CD4-positive, CD25-positive, alpha-beta regulatory T cell (primary cell): ENCODE data around the gene MFAP1. TPM values are rescaled to one million over a fixed set of nuclear protein-coding genes. Genes with fewer than 3 reads are reported as not detected.
"Not testable (repeated sequence)": the region's sequence is repeated elsewhere in the genome, so short reads cannot be mapped to it uniquely, and the experiment has no call there.

Experiments
- ATAC-seq, 2 donors: fragments of 150-1000 bp; cut with Tn5 transposase; one replicate each; pipeline ENCODE4 v1.10.0; 2021; ENCODE audit warnings: low read depth in 2 of 2, moderate number of reproducible peaks in 2 of 2, moderate library complexity in 1 of 2
- DNase-seq, 3 donors: peaks; one replicate each; pipeline versions ENCODE4 v3.0.0 to v3.0.0-alpha.2; 2012 to 2022; ENCODE audit warnings: mixed read lengths in 1 of 3
- H3K27ac ChIP-seq: one replicate; pipeline ENCODE4 v1.7.0; 2013; ENCODE audit warnings: mild to moderate bottlenecking, low read length; ENCODE audit not compliant: insufficient read depth, poor library complexity, severe bottlenecking
- H3K27me3 ChIP-seq: one replicate; pipeline ENCODE4 v1.7.0; 2013; ENCODE audit warnings: low read length; ENCODE audit not compliant: control insufficient read depth, insufficient read depth
- H3K36me3 ChIP-seq: one replicate; pipeline ENCODE4 v1.7.0; 2013; ENCODE audit warnings: mild to moderate bottlenecking, low read length, moderate library complexity; ENCODE audit not compliant: control insufficient read depth, insufficient read depth
- H3K4me1 ChIP-seq: 2 replicates; pipeline ENCODE4 v1.7.0; 2013; ENCODE audit warnings: mild to moderate bottlenecking, low read length; ENCODE audit not compliant: insufficient read depth, control insufficient read depth, poor library complexity, severe bottlenecking
- H3K4me3 ChIP-seq: one replicate; pipeline ENCODE4 v1.7.0; 2013; ENCODE audit warnings: low read depth, mild to moderate bottlenecking, low read length, moderate library complexity
- H3K9me3 ChIP-seq, 2 experiments: 1 replicate in 1 of 2; 2 replicates in 1 of 2; pipeline ENCODE4 v1.7.0; 2013; ENCODE audit warnings: low read length in 2 of 2, mild to moderate bottlenecking in 1 of 2, moderate library complexity in 1 of 2; ENCODE audit not compliant: control insufficient read depth in 2 of 2
- H3K27ac Mint-ChIP-seq, 3 donors: one replicate each; pipeline ENCODE4 v1.8.0; 2020 to 2022; ENCODE audit warnings: mild to moderate bottlenecking in 3 of 3, mixed read lengths in 3 of 3, moderate library complexity in 2 of 3
- H3K27me3 Mint-ChIP-seq: one replicate; pipeline ENCODE4 v1.8.0; 2022; ENCODE audit warnings: mild to moderate bottlenecking, mixed read lengths
- H3K36me3 Mint-ChIP-seq: one replicate; pipeline ENCODE4 v1.8.0; 2020; ENCODE audit warnings: mixed read lengths
- H3K4me1 Mint-ChIP-seq, 4 donors: one replicate each; pipeline ENCODE4 v1.8.0; 2020 to 2022; ENCODE audit warnings: mixed read lengths in 4 of 4, mild to moderate bottlenecking in 1 of 4
- H3K4me3 Mint-ChIP-seq, 4 donors: one replicate each; pipeline ENCODE4 v1.8.0; 2020 to 2022; ENCODE audit warnings: mild to moderate bottlenecking in 4 of 4, mixed read lengths in 4 of 4, moderate library complexity in 3 of 4
- H3K9me3 Mint-ChIP-seq, 7 donors: one replicate each; pipeline ENCODE4 v1.8.0; 2020 to 2022; ENCODE audit warnings: mixed read lengths in 7 of 7, mild to moderate bottlenecking in 3 of 7, moderate library complexity in 2 of 7
- polyA plus RNA-seq, 4 donors: library from polyadenylated mRNA; unstranded; fragments of 300-500 nt; fragmentation: Illumina TruSeq; gene quantifications; one replicate each; pipeline ENCODE4 v1.2.3, GENCODE V29; 2021
- total RNA-seq: library from RNA; stranded (reverse); gene quantifications from one replicate; pipeline ENCODE4 v1.2.3, GENCODE V29; 2022

MFAP1 gene
- total and polyA plus RNA-seq, 5 donors from 2014 or later: 12.7 to 24.8 (median 17.1) TPM

DNA sequence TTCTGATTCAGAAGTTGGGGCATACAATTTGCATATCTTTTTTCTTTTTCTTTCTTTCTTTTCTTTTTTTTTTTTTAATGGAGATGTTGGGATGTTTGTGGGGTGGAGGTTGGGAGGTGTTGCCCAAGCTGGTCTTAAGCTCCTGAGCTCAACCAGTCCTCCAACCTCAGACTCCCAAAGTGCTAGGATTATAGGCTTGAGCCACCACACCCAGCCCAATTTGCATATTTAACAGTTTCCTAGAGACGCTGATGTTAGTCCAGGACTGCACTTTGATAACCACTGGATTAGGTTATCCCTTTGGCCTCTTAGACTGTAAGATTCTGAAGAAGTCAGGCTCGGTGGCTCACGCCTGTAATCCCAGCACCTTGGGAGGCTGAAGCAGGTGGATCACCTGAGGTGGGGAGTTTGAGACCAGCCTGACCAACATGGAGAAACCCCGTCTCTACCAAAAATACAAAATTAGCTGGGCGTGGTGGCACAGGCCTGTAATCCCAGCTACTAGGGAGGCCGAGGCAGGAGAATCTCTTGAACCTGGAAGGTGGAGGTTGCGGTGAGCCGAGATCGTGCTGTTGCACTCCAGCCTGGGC is 5.6 kb upstream of the MFAP1 start:
- H3K4me1 ChIP-seq: peaks cover 57% of the 10 kb centered on the region
- H3K36me3 ChIP-seq, H3K4me3 ChIP-seq, DNase-seq, H3K27me3 Mint-ChIP-seq, H3K27me3 ChIP-seq, ATAC-seq, H3K9me3 ChIP-seq, H3K36me3 Mint-ChIP-seq, H3K9me3 Mint-ChIP-seq: not testable (repeated sequence)
- peak overlapping the region; percentile 8 for H3K27ac ChIP-seq
- peak overlapping the region in 1 of 3 donors; percentile 91 for H3K27ac Mint-ChIP-seq
- H3K4me3 Mint-ChIP-seq: peak overlapping the region; percentile 52 to 78 (median 62)
- H3K4me1 Mint-ChIP-seq: peaks cover 17 to 61% (median 43%) of the 10 kb centered on the region in 4 donors

DNA sequence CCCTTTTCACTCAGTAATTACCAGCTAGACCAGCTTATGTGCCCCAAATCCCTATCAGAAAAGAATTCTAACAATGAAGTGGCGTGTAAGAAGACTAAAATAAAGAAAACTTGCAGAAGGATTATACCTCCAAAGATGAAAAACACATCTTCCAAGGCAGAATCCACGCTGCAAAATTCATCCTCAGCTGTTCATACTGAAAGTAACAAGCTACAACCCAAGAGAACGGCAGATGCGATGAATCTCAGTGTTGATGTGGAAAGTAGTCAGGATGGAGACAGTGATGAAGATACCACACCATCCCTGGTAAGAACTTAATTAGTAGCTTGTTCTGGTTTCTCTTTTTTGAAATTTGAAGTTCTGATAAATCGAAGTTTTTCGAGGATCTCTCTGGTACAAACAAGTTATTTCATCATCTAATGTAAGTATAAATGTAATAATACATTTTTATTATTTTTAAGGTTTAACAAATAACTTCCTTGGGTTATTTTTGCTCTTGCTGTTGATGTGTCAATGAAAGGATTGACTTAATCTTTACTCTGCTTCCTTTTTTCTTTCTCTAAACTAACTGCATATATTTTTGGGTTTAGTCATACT is 3.7 kb upstream of the MFAP1 start:
- Mint-ChIP-seq H3K9me3 (no peaks in the 10 kb centered on the region), H3K4me3 (peak overlapping the region; percentile 81 to 99 (median 94)), H3K4me1 (peaks cover 23 to 68% (median 52%) of the 10 kb centered on the region in 4 donors), H3K27me3 (no peaks in the 10 kb centered on the region), H3K27ac (peak overlapping the region; percentile 79 to 91 (median 86)), H3K36me3 (peaks cover 3% of the 10 kb centered on the region)
- Histone ChIP-seq H3K27ac (peak overlapping the region; percentile 87), H3K36me3 (no peaks in the 10 kb centered on the region), H3K9me3 (no peaks in the 10 kb centered on the region), H3K4me1 (peaks cover 68% of the 10 kb centered on the region), H3K4me3 (peak overlapping the region; percentile 89), H3K27me3 (no peaks in the 10 kb centered on the region)
- peak in 2 of 3 donors; percentile 19 to 53 for DNase-seq
- ATAC-seq: no peak

DNA sequence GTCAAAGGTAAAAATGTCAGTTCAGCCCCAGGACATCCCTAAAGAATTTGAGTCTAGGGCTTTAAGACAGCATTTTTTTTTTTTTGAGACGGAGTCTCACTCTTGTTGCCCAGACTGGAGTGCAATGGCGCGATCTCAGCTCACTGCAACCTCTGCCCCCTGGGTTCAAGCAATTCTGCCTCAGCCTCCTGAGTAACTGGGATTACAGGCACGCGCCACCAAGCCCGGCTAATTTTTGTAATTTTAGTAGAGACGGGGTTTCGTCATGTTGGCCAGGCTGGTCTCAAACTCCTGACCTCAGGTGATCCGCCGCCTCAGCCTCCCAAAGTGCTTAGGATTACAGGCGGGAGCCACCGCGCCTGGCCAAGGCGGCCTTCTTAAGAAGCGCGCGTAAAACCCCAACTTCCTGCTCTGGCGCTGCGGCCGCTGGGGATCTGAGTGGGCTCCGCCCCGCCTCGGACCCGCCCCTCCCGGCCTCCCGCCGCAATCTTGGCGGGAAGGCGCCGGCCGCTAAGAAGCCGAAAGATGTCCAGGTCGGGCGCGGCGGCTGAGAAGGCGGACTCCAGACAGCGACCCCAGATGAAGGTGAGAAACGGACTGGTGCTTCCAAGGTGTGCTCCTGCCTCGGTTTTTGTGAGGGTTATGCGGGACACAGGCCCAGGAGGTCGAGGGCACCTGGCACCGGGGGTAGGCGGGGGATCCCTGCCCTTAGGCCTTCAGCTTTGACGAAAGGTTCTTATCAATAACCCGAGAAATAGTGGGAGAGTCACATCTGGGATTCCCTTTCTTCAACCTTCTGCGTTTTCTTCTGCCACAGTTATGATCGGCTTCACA is 2.2 kb upstream of the MFAP1 start, which contains the start of gene WDR76:
WDR76 (plus strand) TSS at position 495 of the 834 bp plus-strand sequence; CDS start at position 526, 31 bp downstream.
- ATAC-seq (peak; percentile 46 to 50), DNase-seq (peak; percentile 56 to 88 (median 70))
- peak within 1 kb of the TSS; percentile 87 for H3K27ac ChIP-seq
- peaks cover 3% of the 10 kb centered on the region for H3K36me3 Mint-ChIP-seq
- no peaks in the 10 kb centered on the region for H3K27me3 ChIP-seq
- H3K4me3 Mint-ChIP-seq: peak within 1 kb of the TSS; percentile 81 to 99 (median 94)
- H3K4me1 Mint-ChIP-seq: peaks cover 19 to 73% (median 53%) of the 10 kb centered on the region in 4 donors
- H3K9me3 ChIP-seq: no peaks in the 10 kb centered on the region
- peak within 1 kb of the TSS; percentile 89 for H3K4me3 ChIP-seq
- H3K27ac Mint-ChIP-seq: peak within 1 kb of the TSS; percentile 58 to 91 (median 86)
- no peaks in the 10 kb centered on the region for H3K27me3 Mint-ChIP-seq
- H3K36me3 ChIP-seq: no peaks in the 10 kb centered on the region
- H3K4me1 ChIP-seq: peaks cover 69% of the 10 kb centered on the region
- H3K9me3 Mint-ChIP-seq: no peaks in the 10 kb centered on the region

DNA sequence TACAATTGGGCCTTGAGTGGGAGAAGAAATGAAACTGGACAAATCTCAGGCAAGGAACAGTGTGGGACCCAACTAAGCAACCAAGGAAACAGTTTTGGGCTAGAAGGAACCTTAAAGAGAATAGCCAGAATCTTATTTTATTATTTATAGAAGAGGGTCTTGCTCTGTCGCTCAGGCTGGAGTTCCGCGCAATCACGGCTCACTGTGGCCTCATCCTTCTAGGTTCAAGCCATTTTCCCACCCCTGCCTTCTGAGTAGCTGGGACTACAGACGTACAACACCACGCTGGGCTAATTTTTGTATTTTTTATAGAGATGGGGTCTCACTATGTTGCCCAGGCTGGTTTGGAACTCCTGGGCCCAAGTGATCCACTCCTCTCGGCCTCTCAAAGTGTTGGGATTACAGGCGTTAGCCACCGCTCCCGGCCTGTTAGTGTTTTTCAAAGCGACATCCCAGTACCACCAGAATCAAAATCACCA is 1.6 kb upstream of the MFAP1 start:
- no peaks in the 10 kb centered on the region for H3K9me3 ChIP-seq
- H3K27me3 Mint-ChIP-seq: no peaks in the 10 kb centered on the region
- peak overlapping the region; percentile 81 to 99 (median 94) for H3K4me3 Mint-ChIP-seq
- peaks cover 19 to 76% (median 56%) of the 10 kb centered on the region in 4 donors for H3K4me1 Mint-ChIP-seq
- ATAC-seq (no peak), DNase-seq (no peak)
- H3K27me3 ChIP-seq: no peaks in the 10 kb centered on the region
- no peaks in the 10 kb centered on the region for H3K36me3 ChIP-seq
- H3K27ac ChIP-seq: peak overlapping the region; percentile 87
- H3K27ac Mint-ChIP-seq: peak overlapping the region in 2 of 3 donors; percentile 86 to 91
- H3K36me3 Mint-ChIP-seq: peaks cover 3% of the 10 kb centered on the region
- no peaks in the 10 kb centered on the region for H3K9me3 Mint-ChIP-seq
- H3K4me3 ChIP-seq: peak overlapping the region; percentile 89
- H3K4me1 ChIP-seq: peaks cover 70% of the 10 kb centered on the region

DNA sequence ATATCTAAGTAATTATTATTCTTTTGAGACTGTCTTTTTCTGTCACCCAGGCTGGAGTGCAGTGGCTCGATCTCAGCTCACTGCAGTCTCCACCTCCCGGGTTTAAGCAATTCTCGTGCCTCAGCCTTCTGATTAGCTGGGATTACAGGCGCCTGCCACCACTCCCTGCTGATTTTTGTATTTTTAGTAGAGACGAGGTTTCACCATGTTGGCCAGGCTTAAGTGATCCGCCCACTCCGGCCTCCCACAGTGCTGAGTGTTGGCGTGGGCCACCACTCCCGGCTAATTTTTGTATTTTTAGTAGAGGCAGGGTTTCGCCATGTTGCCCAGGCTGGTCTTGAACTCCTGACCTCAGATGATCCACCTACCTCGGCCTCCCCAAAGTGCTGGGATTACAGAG is 815 bp upstream of the MFAP1 start:
- peaks cover 19 to 77% (median 58%) of the 10 kb centered on the region in 4 donors for H3K4me1 Mint-ChIP-seq
- peak overlapping the region; percentile 81 to 98 (median 94) for H3K4me3 Mint-ChIP-seq
- ATAC-seq, H3K9me3 Mint-ChIP-seq, H3K9me3 ChIP-seq, H3K27me3 Mint-ChIP-seq, H3K27me3 ChIP-seq, H3K36me3 Mint-ChIP-seq, H3K36me3 ChIP-seq, DNase-seq: not testable (repeated sequence)
- Histone ChIP-seq H3K4me1 (peaks cover 76% of the 10 kb centered on the region), H3K4me3 (peak overlapping the region; percentile 99), H3K27ac (peak overlapping the region; percentile 95)
- H3K27ac Mint-ChIP-seq: peak overlapping the region in 1 of 3 donors; percentile 100

DNA sequence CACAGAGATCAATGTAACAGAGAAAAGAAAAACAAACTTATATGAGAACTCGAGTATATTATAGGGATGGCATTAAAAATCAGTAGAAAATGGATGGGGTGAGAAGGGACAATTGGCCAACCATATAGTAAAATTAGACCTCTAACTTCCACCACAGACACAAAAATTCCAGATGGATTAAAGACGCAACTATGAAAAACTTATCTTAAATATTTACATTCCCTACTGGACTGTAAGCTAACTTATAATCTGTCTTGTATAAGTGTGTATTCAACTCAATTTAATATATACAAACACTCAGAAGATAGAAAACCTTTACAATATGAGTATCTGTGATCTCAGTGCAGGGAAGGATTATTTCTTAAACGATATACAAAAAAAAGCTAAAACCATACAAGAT is 3.0 kb downstream of the MFAP1 start:
- Mint-ChIP-seq H3K27me3 (no peaks in the 10 kb centered on the region), H3K4me3 (peak overlapping the region; percentile 54 to 93 (median 76)), H3K27ac (peak overlapping the region in 2 of 3 donors; percentile 5 to 23), H3K36me3 (peaks cover 7% of the 10 kb centered on the region), H3K4me1 (peaks cover 10 to 58% (median 30%) of the 10 kb centered on the region in 4 donors), H3K9me3 (no peaks in the 10 kb centered on the region)
- Histone ChIP-seq H3K27ac (no peak overlapping the region), H3K4me1 (peaks cover 46% of the 10 kb centered on the region), H3K27me3 (no peaks in the 10 kb centered on the region), H3K36me3 (peaks cover 13% of the 10 kb centered on the region), H3K9me3 (no peaks in the 10 kb centered on the region), H3K4me3 (peak overlapping the region; percentile 50)
- DNase-seq: no peak
- ATAC-seq: no peak

DNA sequence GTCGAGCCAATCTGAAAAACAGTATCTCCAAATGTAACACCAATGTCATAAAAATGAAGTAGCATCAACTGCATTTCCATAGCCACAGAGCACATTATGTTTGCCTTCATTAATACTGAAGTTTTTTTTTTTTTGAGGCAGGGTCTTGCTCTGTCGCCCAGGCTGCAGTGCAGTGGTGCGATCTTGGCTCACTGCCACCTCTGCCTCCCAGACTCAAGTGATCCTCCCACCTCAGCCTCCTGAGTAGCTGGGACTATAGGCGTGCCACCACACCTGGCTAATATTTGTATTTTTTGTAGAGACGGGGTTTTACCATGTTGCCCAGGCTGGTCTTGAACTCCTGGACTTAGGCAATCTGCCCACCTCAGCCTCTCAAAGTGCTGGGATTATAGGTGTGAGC is 9.4 kb downstream of the MFAP1 start:
- not testable (repeated sequence) for H3K9me3 Mint-ChIP-seq, H3K27me3 Mint-ChIP-seq, H3K27me3 ChIP-seq, H3K27ac ChIP-seq, H3K4me3 ChIP-seq, ATAC-seq, H3K4me1 ChIP-seq, H3K9me3 ChIP-seq, DNase-seq
- Mint-ChIP-seq H3K4me3 (peak overlapping the region in 1 of 4 donors; percentile 69), H3K36me3 (peaks cover 31% of the 10 kb centered on the region), H3K27ac (peak overlapping the region in 1 of 3 donors; percentile 72), H3K4me1 (peaks cover 5 to 13% (median 7%) of the 10 kb centered on the region in 4 donors)
- H3K36me3 ChIP-seq: peaks cover 57% of the 10 kb centered on the region
